ENCODE data around the gene TUBAL3. TPM values are rescaled to one million over a fixed set of nuclear protein-coding genes. Genes with fewer than 3 reads are reported as not detected.

Gene TUBAL3
- total RNA-seq, 3 donors from 2014 or later: 1.6 to 1.9 TPM; not detected in 1

- no peak for DNase-seq (ENCODE audit: low spot score in 2 of 2)
Observed at GRCh38 chr10:5440206-5440605, 35.6 kb upstream of the TUBAL3 start.

GRCh38 chr10:5435328-5435727 lies 30.7 kb upstream of the TUBAL3 start:
- Histone ChIP-seq H3K9me3 (no peaks in the 10 kb centered on the region), H3K27ac (no peak overlapping the region), H3K27me3 (no peaks in the 10 kb centered on the region), H3K4me3 (no peak overlapping the region), H3K36me3 (no peaks in the 10 kb centered on the region), H3K4me1 (no peaks in the 10 kb centered on the region)
- DNase-seq (ENCODE audit: low spot score in 2 of 2): no peak
- intact Hi-C loops (cut with DNase I; ENCODE audit: low total_unique reads): no loop called here
- TF ChIP-seq POLR2A (IDR thresholded peaks at IDR 0.05): no peak
- TF ChIP-seq CTCF (IDR thresholded peaks at IDR 0.05): no peak
- no peak for TF ChIP-seq POLR2AphosphoS5 (IDR thresholded peaks at IDR 0.05)

More at GRCh38 chr10:5440206-5440605, 35.6 kb upstream of the TUBAL3 start:
- H3K4me3 ChIP-seq: no peak overlapping the region
- intact Hi-C loops (cut with DNase I; ENCODE audit: low total_unique reads): loop anchor here (10.0 kb wide), 1 partner anchor 185 kb away; no protein-coding TSS in a partner anchor
- no peaks in the 10 kb centered on the region for H3K4me1 ChIP-seq
- no peaks in the 10 kb centered on the region for H3K36me3 ChIP-seq
- no peak for TF ChIP-seq POLR2A (IDR thresholded peaks at IDR 0.05)
- no peak for TF ChIP-seq CTCF (IDR thresholded peaks at IDR 0.05)
- TF ChIP-seq POLR2AphosphoS5 (IDR thresholded peaks at IDR 0.05): no peak
- H3K27ac ChIP-seq: no peak overlapping the region
- H3K27me3 ChIP-seq: no peaks in the 10 kb centered on the region
- H3K9me3 ChIP-seq: no peaks in the 10 kb centered on the region

- Histone ChIP-seq H3K36me3 (no peaks in the 10 kb centered on the region), H3K27me3 (no peaks in the 10 kb centered on the region), H3K4me3 (no peak overlapping the region), H3K4me1 (no peaks in the 10 kb centered on the region), H3K27ac (no peak overlapping the region), H3K9me3 (no peaks in the 10 kb centered on the region)
- intact Hi-C loops (cut with DNase I; ENCODE audit: low total_unique reads): no loop called here
- no peak for DNase-seq (ENCODE audit: low spot score in 2 of 2)
- TF ChIP-seq POLR2AphosphoS5 (IDR thresholded peaks at IDR 0.05) (no peak), POLR2A (IDR thresholded peaks at IDR 0.05) (no peak), CTCF (IDR thresholded peaks at IDR 0.05) (peak; percentile 6 to 55 (median 52))
Observed at GRCh38 chr10:5434017-5434753, 29.6 kb upstream of the TUBAL3 start.

- H3K4me1 ChIP-seq: no peaks in the 10 kb centered on the region
- intact Hi-C loops (cut with DNase I; ENCODE audit: low total_unique reads): no loop called here
- no peak overlapping the region for H3K27ac ChIP-seq
- no peak for TF ChIP-seq POLR2AphosphoS5 (IDR thresholded peaks at IDR 0.05)
- TF ChIP-seq POLR2A (IDR thresholded peaks at IDR 0.05): no peak
- no peak for TF ChIP-seq CTCF (IDR thresholded peaks at IDR 0.05)
- H3K36me3 ChIP-seq: no peaks in the 10 kb centered on the region
- H3K9me3 ChIP-seq: no peaks in the 10 kb centered on the region
- no peaks in the 10 kb centered on the region for H3K27me3 ChIP-seq
- DNase-seq (ENCODE audit: low spot score in 2 of 2): no peak
- H3K4me3 ChIP-seq: no peak overlapping the region
Observed at GRCh38 chr10:5433182-5433581, 28.6 kb upstream of the TUBAL3 start.

- Histone ChIP-seq H3K4me3 (no peak overlapping the region), H3K9me3 (no peaks in the 10 kb centered on the region), H3K36me3 (no peaks in the 10 kb centered on the region), H3K27me3 (no peaks in the 10 kb centered on the region), H3K27ac (no peak overlapping the region), H3K4me1 (no peaks in the 10 kb centered on the region)
- intact Hi-C loops (cut with DNase I; ENCODE audit: low total_unique reads): no loop called here
- TF ChIP-seq POLR2A (IDR thresholded peaks at IDR 0.05) (no peak), CTCF (IDR thresholded peaks at IDR 0.05) (no peak), POLR2AphosphoS5 (IDR thresholded peaks at IDR 0.05) (no peak)
- no peak for DNase-seq (ENCODE audit: low spot score in 2 of 2)
Observed at GRCh38 chr10:5428133-5428532, 23.5 kb upstream of the TUBAL3 start.
